Myocyte (in vitro differentiated cells): ENCODE measurements around the gene ADGRB3. TPM values are rescaled to one million over a fixed set of nuclear protein-coding genes. Genes with fewer than 3 reads are reported as not detected.
A peak's percentile ranks its signal among the peaks of the same experiment; 100 is the strongest.
"Not testable (repeated sequence)": the region's sequence is repeated elsewhere in the genome, so short reads cannot be mapped to it uniquely, and the experiment has no call there.

Experiments used
- DNase-seq: peaks from one replicate; pipeline ENCODE4 v3.0.0-alpha.2; 2012; ENCODE audit warnings: low read depth
- total RNA-seq: library from RNA; depleted of rRNA; stranded (reverse); fragments of >200 nt; gene quantifications from 2 replicates; pipeline ENCODE4 v1.2.3, GENCODE V29; 2014

The ADGRB3 gene
- total RNA-seq, 1 donor from 2014 or later: 0.13 TPM

- DNase-seq: not testable (repeated sequence)
These were observed 277.7 kb downstream of the ADGRB3 start for GRCh38 chr6:68912805-68913204.

- no peak for DNase-seq
These were observed 280.5 kb downstream of the ADGRB3 start for GRCh38 chr6:68915586-68915985.

DNA sequence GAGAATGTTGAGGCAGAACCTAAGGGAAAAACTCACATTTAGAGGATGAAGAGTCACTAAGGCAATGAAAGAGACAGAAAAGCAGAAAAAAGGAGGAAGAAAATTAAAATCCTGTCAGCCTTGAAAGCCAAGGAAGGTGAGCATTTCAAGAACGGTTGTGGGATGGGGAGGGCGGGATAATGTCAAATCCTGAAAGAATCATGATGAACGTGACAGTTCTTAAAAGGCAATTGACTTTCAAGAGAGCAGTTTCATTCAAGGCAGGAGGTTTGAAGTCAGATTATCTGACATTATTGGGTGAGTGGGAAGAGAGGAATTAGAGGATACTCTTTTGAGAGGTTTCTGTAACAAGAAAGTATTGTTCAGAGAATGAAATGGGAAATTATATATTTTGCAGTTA is 284.5 kb downstream of the ADGRB3 start:
- DNase-seq: no peak

DNA sequence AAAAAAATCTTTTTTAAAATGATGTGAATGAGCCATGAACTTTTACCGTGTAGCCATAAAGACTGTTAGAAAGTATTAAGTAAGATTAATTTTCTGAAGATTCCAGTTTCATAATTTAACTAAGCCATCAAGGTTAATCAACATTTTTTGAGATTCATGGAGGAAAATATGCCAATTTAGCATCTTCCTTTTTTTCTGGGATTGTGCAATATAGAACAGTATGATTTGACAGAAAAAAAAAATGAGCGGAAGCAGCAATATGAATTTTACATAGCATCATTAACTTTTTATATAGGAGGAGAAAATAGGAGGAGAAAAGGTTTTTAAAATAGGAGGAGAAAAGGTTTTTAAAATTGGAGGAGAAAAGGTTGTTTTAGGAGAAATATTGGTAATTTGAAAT is 306.3 kb downstream of the ADGRB3 start:
- no peak for DNase-seq

DNA sequence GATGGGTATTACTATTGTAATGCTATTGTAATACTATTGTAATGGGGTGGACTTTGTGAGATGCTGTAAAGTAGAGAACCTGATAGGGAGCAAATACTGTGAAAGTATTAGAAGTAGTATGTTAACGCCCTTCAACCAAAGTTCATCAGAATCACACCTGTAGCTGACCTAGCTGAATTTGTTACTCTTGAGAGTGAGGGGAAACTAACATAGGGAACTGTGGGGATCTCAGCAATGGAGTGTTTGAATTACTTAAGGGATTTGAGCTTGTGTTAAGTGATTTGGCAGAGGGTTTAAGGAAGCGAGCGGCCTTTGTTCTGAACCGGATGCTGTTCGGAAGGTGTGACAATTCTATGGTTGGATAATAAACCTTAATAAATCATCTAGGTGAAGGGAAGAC is 312.6 kb downstream of the ADGRB3 start:
- DNase-seq: no peak

DNA sequence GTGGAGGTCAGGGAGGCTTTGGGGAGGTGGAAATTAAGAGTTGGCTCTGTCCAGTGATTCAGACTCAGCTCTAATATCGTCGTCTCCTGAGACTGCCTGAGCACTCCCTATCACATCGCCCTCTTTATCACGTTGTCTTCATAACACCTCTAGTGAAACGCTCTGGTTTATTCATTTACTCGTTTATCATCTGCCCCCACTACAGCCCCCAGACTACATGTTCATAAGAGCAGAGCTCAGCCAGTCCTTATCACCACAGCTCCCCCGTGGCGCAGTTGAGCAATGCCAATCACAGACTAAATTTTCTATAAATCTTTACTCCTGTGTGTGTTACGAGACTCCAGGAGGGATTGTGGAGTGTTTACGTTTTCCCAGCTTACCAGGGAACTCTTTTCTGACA is 316.2 kb downstream of the ADGRB3 start:
- DNase-seq: no peak

DNA sequence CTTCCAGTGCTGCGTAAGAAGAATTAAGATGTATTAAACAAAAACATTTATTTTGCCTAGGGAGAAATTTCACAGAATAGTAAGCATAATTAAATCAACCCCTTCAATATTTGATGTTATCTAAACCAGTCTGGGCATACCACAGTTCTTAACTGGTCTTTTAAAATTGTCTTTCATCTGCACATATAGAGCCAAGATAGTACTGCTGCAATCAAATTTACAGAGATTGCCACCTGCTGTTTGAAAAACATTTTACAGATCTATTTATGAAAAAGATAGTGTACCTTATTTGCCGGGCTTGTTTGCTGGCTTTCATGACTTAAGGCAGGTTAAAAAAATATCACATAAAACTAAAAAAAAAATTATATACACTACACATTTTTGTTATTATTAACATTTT is 323.2 kb downstream of the ADGRB3 start:
- DNase-seq: no peak

DNA sequence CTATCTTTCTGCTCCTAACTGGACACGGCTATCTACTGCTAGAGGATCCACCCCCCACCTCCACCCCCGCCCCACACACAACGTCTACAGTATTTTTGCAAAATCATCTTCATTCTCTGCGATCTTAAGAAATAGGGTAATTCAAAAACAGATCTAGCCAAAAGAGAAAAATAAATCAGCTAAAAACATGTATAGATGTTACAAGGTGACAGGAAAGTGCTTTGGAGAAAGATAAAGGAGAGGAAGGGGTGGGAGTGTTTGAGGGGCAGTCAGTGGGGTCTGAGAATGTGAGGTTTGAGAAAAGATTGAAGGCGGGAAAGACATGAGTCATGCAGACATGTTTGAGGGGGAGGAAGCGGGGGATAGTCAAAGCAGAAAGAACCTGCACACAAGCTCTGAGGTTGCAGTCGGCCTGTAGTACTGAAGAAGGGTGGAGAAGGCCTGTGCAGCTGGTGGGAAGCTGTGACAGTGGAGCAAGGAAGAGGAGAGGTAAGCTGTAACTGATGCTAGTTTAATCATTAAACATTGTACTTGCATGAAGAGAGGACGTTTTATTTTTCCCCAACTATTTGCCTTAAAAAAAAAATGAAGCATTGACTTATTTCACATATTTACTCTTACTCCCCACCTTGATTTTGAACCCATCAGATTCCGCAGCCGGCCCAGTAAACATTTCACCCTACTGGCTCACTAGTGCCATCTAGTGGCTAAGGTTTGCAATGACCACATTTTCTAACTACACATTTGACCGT is 332.6 kb downstream of the ADGRB3 start:
- DNase-seq: peak; percentile 58

- DNase-seq: no peak
These were observed 333.2 kb downstream of the ADGRB3 start for GRCh38 chr6:68968301-68968649.

- no peak for DNase-seq
These were observed 338.0 kb downstream of the ADGRB3 start for GRCh38 chr6:68973066-68973465.

- no peak for DNase-seq
These were observed 340.0 kb downstream of the ADGRB3 start for GRCh38 chr6:68975064-68975463.

DNA sequence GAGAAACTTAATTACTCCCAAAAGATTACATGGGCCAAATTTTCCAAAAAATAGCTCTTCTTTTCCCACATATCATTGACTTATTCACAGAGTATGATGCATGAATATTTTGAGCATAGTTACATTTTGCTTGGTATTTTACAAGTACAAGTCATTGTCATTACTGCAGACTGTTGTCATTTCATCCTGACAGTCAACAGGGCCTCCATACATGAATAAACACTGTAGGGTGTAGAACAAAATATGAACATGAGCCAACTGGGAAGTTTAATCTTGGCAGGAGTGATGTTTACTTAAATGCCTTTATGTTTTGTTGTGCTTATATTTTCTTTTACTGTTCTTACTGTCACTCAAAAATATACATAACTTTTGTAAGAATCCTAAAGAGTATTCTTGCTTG is 340.7 kb downstream of the ADGRB3 start:
- DNase-seq: no peak

GRCh38 chr6:68976260-68976659 is 341.2 kb downstream of the ADGRB3 start:
- DNase-seq: no peak

DNA sequence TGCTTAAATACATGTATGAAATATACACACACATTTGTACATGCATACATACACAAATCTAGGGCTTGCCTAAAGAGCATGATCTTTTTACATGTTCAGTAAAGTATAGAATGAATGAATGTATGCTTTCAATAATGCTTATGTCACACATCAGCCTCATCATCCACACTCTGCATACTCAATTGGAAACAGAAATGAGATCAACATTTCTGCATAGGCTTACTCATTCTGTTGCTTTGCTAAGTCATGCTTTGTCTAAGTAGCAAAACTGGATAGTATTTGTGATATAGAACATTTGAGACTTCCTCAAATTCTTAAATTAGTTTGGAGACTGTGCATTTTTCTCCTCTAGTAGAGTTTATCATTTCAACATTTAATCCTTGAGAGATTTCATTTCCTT is 343.3 kb downstream of the ADGRB3 start:
- no peak for DNase-seq

- not testable (repeated sequence) for DNase-seq
These were observed 346.6 kb downstream of the ADGRB3 start for GRCh38 chr6:68981668-68982067.

GRCh38 chr6:68988698-68989097 is 353.6 kb downstream of the ADGRB3 start:
- DNase-seq: no peak

DNA sequence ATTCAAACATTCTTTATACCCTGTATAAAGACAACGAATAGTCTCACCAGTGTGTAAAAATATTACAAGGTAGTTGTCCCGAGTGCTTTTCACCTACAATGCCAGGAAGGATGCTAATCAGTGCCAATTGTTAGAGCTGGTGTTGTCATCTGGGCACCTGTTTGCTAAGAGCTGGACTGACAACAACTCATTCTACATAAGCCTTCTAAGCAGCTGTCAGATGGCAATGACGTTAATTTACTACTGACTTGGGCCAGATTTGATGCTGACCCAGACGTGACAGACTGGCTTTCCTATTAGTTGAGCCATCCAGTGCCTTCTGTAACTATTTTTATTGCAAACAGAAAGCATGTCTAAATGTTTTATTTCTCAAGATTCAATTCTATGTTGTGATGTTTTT is 355.2 kb downstream of the ADGRB3 start:
- DNase-seq: peak; percentile 16

GRCh38 chr6:68993911-68994310 is 358.8 kb downstream of the ADGRB3 start:
- DNase-seq: no peak

GRCh38 chr6:68994521-68994920 is 359.4 kb downstream of the ADGRB3 start:
- DNase-seq: no peak

DNA sequence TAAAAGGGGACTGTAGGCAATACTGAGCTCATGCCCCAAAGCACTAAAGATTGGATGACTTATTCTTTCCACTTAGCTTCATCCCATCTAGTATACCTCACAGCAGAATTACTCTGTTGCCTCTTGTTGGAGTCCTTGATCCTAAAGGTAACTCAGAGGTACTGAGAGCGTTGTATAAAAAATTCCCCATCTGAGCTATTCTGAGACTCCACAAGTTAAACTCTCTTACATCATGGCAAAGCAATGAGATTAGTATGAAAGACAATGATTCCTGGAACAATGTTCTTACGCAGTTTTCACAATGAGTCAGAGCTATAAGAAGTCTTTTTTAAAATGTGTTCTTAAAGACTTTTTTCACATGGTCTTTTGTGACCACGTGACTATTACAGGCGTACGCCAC is 370.1 kb downstream of the ADGRB3 start:
- no peak for DNase-seq

- no peak for DNase-seq
These were observed 372.7 kb downstream of the ADGRB3 start for GRCh38 chr6:69007781-69008180.

- no peak for DNase-seq
These were observed 377.1 kb downstream of the ADGRB3 start for GRCh38 chr6:69012211-69012610.

DNA sequence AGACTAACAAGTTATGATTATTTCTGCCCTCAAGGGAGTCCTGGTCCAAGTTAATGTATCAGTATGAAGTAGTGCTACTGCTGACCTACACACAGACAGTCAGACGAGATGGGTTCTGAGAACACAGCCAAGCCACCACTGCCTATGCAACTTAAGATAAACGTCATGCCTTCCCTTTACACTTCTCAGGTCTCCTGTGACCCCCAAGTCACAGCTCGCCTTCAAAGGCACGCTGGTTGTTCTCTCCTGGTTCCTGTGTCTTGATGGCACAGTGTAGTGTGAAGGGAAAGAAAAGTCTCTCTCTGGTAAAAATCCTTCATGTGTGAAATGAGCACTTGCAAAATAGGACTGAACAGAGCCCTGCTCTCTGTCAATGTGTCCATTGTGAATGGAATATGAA is 377.8 kb downstream of the ADGRB3 start:
- no peak for DNase-seq

DNA sequence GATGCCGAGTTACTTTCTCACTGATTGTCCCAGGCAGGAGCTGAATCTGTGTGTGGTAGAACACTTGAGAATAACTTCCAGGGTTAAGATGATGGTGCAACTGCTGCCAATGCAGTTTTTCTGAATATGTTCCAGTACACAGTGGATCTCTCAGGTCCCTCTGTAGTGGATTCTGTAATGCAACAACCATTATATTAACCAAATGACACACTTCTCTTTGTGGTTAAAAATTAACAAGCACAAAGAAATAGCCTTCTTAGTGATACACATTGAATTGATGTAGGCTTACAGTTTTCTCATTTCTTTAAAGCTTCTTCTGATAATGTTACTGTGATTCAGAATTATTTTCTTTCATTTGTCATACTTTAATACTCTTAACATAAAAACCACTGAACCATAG is 383.8 kb downstream of the ADGRB3 start:
- DNase-seq: no peak
